Urinary bladder (tissue), 4 donors: ENCODE data around the gene KIF13A. TPM values are rescaled to one million over a fixed set of nuclear protein-coding genes. Genes with fewer than 3 reads are reported as not detected.
A peak's percentile ranks its signal among the peaks of the same experiment; 100 is the strongest.
"Not testable (repeated sequence)": the region's sequence is repeated elsewhere in the genome, so short reads cannot be mapped to it uniquely, and the experiment has no call there.

Experiments
- DNase-seq: peaks from one replicate; pipeline ENCODE4 v3.0.0-alpha.2; 2015; ENCODE audit errors: extremely low spot score
- H3K27ac ChIP-seq: one replicate; pipeline ENCODE4 v1.5.1; 2013; ENCODE audit warnings: low read depth, mild to moderate bottlenecking, moderate library complexity
- H3K36me3 ChIP-seq: one replicate; pipeline ENCODE4 v1.6.1; 2013; ENCODE audit warnings: mild to moderate bottlenecking, moderate library complexity; ENCODE audit not compliant: insufficient read depth
- H3K4me1 ChIP-seq: one replicate; pipeline ENCODE4 v1.6.1; 2013; ENCODE audit warnings: mild to moderate bottlenecking, moderate library complexity; ENCODE audit not compliant: insufficient read depth
- H3K4me3 ChIP-seq: one replicate; pipeline ENCODE4 v1.5.1; 2013; ENCODE audit warnings: low read depth, low read length
- WGBS: extraction: QIAGEN DNeasy Blood & Tissue Kit; methylation state at CpG from one replicate; pipeline ENCODE4 v1.1.7; 2013; 5-methylcytosine and 5-hydroxymethylcytosine counted together
- polyA plus RNA-seq: library from polyadenylated mRNA; stranded (reverse); fragments of 200-250 nt; gene quantifications from one replicate; pipeline ENCODE4 v1.2.3, GENCODE V29; 2013
- total RNA-seq: library from RNA; depleted of rRNA; stranded (reverse); fragments of >200 nt; gene quantifications from one replicate; pipeline ENCODE4 v1.2.3, GENCODE V29; 2014
- donor health status: healthy with polysubstance abuse.
- donor health status: healthy.

Gene KIF13A
- total and polyA plus RNA-seq, 2 donors = 41.1 to 64.7 TPM

GRCh38 chr6:17836293-17836692 is 151.1 kb downstream of the KIF13A start:
- no peaks in the 10 kb centered on the region for H3K36me3 ChIP-seq

GRCh38 chr6:17835784-17836183 is 151.7 kb downstream of the KIF13A start:
- DNase-seq = no peak
- H3K4me1 ChIP-seq = no peaks in the 10 kb centered on the region
- no peaks in the 10 kb centered on the region for H3K36me3 ChIP-seq
- no peak overlapping the region for H3K27ac ChIP-seq
- no peak overlapping the region for H3K4me3 ChIP-seq

More at GRCh38 chr6:17836293-17836692, 151.1 kb downstream of the KIF13A start:
- 95% methylated on average over 2 of the region's 2 CpGs for WGBS
- DNase-seq = no peak
- H3K27ac ChIP-seq = no peak overlapping the region
- no peaks in the 10 kb centered on the region for H3K4me1 ChIP-seq
- no peak overlapping the region for H3K4me3 ChIP-seq

GRCh38 chr6:17831135-17831534 is 156.3 kb downstream of the KIF13A start:
- Histone ChIP-seq H3K4me3 (no peak overlapping the region), H3K36me3 (no peaks in the 10 kb centered on the region), H3K4me1 (no peaks in the 10 kb centered on the region), H3K27ac (no peak overlapping the region)
- DNase-seq = no peak
- 48% methylated on average over 4 of the region's 4 CpGs for WGBS

GRCh38 chr6:17829905-17830304 is 157.5 kb downstream of the KIF13A start:
- H3K27ac ChIP-seq = no peak overlapping the region
- H3K36me3 ChIP-seq = no peaks in the 10 kb centered on the region
- DNase-seq = no peak
- H3K4me1 ChIP-seq = no peaks in the 10 kb centered on the region
- no peak overlapping the region for H3K4me3 ChIP-seq
- 93% methylated on average over 3 of the region's 3 CpGs for WGBS

GRCh38 chr6:17828149-17828548 is 159.3 kb downstream of the KIF13A start:
- Histone ChIP-seq H3K36me3 (no peaks in the 10 kb centered on the region), H3K4me1 (no peaks in the 10 kb centered on the region), H3K4me3 (no peak overlapping the region), H3K27ac (no peak overlapping the region)
- 89% methylated on average over 5 of the region's 5 CpGs for WGBS
- DNase-seq = no peak

- DNase-seq = no peak
- no peak overlapping the region for H3K27ac ChIP-seq
- H3K36me3 ChIP-seq = no peaks in the 10 kb centered on the region
- H3K4me3 ChIP-seq = no peak overlapping the region
- no peaks in the 10 kb centered on the region for H3K4me1 ChIP-seq
Measured at GRCh38 chr6:17826301-17826700, 161.1 kb downstream of the KIF13A start.

- Histone ChIP-seq H3K36me3 (peaks cover 4% of the 10 kb centered on the region), H3K27ac (no peak overlapping the region), H3K4me3 (no peak overlapping the region), H3K4me1 (no peaks in the 10 kb centered on the region)
- DNase-seq = no peak
- WGBS = 90% methylated on average over 7 of the region's 7 CpGs
Measured at GRCh38 chr6:17820055-17820454, 167.4 kb downstream of the KIF13A start.

- peaks cover 4% of the 10 kb centered on the region for H3K36me3 ChIP-seq
- H3K4me3 ChIP-seq = no peak overlapping the region
- 69% methylated on average over 1 of the region's 1 CpG for whole genome bisulfite sequencing
- DNase-seq = no peak
- H3K4me1 ChIP-seq = no peaks in the 10 kb centered on the region
- H3K27ac ChIP-seq = peak overlapping the region; percentile 45
Measured at GRCh38 chr6:17817763-17818162, 169.7 kb downstream of the KIF13A start.

GRCh38 chr6:17816921-17817611 is 170.4 kb downstream of the KIF13A start:
- Histone ChIP-seq H3K27ac (no peak overlapping the region), H3K4me1 (no peaks in the 10 kb centered on the region), H3K4me3 (no peak overlapping the region), H3K36me3 (peaks cover 4% of the 10 kb centered on the region)
- WGBS = 77% methylated on average over 14 of the region's 14 CpGs
- DNase-seq = no peak

GRCh38 chr6:17813542-17813941 is 173.9 kb downstream of the KIF13A start:
- 97% methylated on average over 6 of the region's 6 CpGs for WGBS

GRCh38 chr6:17812311-17812710 is 175.1 kb downstream of the KIF13A start:
- H3K4me3 ChIP-seq = no peak overlapping the region
- no peaks in the 10 kb centered on the region for H3K4me1 ChIP-seq
- 91% methylated on average over 8 of the region's 8 CpGs for WGBS
- no peak for DNase-seq
- peaks cover 3% of the 10 kb centered on the region for H3K36me3 ChIP-seq
- H3K27ac ChIP-seq = no peak overlapping the region

More at GRCh38 chr6:17813542-17813941, 173.9 kb downstream of the KIF13A start:
- Histone ChIP-seq H3K36me3 (peaks cover 3% of the 10 kb centered on the region), H3K27ac (no peak overlapping the region), H3K4me1 (no peaks in the 10 kb centered on the region), H3K4me3 (no peak overlapping the region)
- no peak for DNase-seq

- Histone ChIP-seq H3K4me3 (no peak overlapping the region), H3K36me3 (peaks cover 3% of the 10 kb centered on the region), H3K4me1 (no peaks in the 10 kb centered on the region), H3K27ac (no peak overlapping the region)
- 88% methylated on average over 5 of the region's 5 CpGs for WGBS
- no peak for DNase-seq
Measured at GRCh38 chr6:17808609-17809008, 178.8 kb downstream of the KIF13A start.

GRCh38 chr6:17807431-17807830 is 180.0 kb downstream of the KIF13A start:
- not testable (repeated sequence) for H3K4me1 ChIP-seq, DNase-seq, H3K4me3 ChIP-seq, H3K27ac ChIP-seq, H3K36me3 ChIP-seq
- WGBS = 92% methylated on average over 5 of the region's 5 CpGs

- WGBS = 96% methylated on average over 5 of the region's 5 CpGs
- no peak for DNase-seq
- Histone ChIP-seq H3K4me3 (no peak overlapping the region), H3K27ac (no peak overlapping the region), H3K4me1 (no peaks in the 10 kb centered on the region), H3K36me3 (peaks cover 8% of the 10 kb centered on the region)
Measured at GRCh38 chr6:17803409-17803808, 184.0 kb downstream of the KIF13A start.
